GM23338 (cell line): ENCODE results near the gene CLEC18C. TPM values are rescaled to one million over a fixed set of nuclear protein-coding genes. Genes with fewer than 3 reads are reported as not detected.
A peak's percentile ranks its signal among the peaks of the same experiment; 100 is the strongest.

Experiments
- ATAC-seq: fragments of 200-7000 bp; cut with Tn5 transposase; 3 replicates; pipeline ENCODE4 v1.9.1; 2020
- DNase-seq: peaks from one replicate; pipeline ENCODE4 v3.0.0-alpha.2; 2015; ENCODE audit warnings: low spot score
- H2AFZ ChIP-seq: fragments of 200-600 bp; sonication (generic); 2 replicates; pipeline ENCODE4 v1.8.0; 2016; ENCODE audit warnings: antibody characterized with exemption, mild to moderate bottlenecking, moderate library complexity
- H3F3A ChIP-seq: fragments of 200-600 bp; sonication (generic); replicated peaks from 2 replicates; pipeline ENCODE4 v1.8.0; 2017; ENCODE audit warnings: antibody characterized with exemption, mixed run types, low read depth
- H3K27ac ChIP-seq: fragments of 200-600 bp; sonication (generic); 2 replicates; pipeline ENCODE4 v1.6.1; 2016; ENCODE audit warnings: low read depth
- H3K27me3 ChIP-seq: fragments of 200-600 bp; sonication (generic); 2 replicates; pipeline ENCODE4 v1.8.0; 2016; ENCODE audit warnings: mild to moderate bottlenecking, mixed run types, moderate library complexity; ENCODE audit not compliant: insufficient read depth
- H3K36me3 ChIP-seq: fragments of 200-600 bp; sonication (generic); 2 replicates; pipeline ENCODE4 v1.8.0; 2016; ENCODE audit warnings: mild to moderate bottlenecking; ENCODE audit not compliant: insufficient read depth
- H3K4me1 ChIP-seq: fragments of 200-600 bp; sonication (generic); 2 replicates; pipeline ENCODE4 v1.8.0; 2016; ENCODE audit warnings: mild to moderate bottlenecking, moderate library complexity; ENCODE audit not compliant: insufficient read depth
- H3K4me2 ChIP-seq: fragments of 200-600 bp; sonication (generic); 2 replicates; pipeline ENCODE4 v1.7.1; 2017; ENCODE audit warnings: mixed run types
- H3K4me3 ChIP-seq: fragments of 200-600 bp; sonication (generic); 2 replicates; pipeline ENCODE4 v1.6.1; 2016; ENCODE audit warnings: mixed run types
- H3K79me2 ChIP-seq: fragments of 200-600 bp; sonication (generic); replicated peaks from 2 replicates; pipeline ENCODE4 v1.8.0; 2017; ENCODE audit warnings: mild to moderate bottlenecking; ENCODE audit not compliant: insufficient read depth
- H3K9me2 ChIP-seq: fragments of 200-600 bp; sonication (generic); 2 replicates; pipeline ENCODE4 v1.8.0; 2017; ENCODE audit not compliant: insufficient read depth
- H4K20me1 ChIP-seq: fragments of 200-600 bp; sonication (generic); replicated peaks from 2 replicates; pipeline ENCODE4 v1.8.0; 2017; ENCODE audit warnings: mild to moderate bottlenecking; ENCODE audit not compliant: insufficient read depth
- H3K27ac Mint-ChIP-seq: 2 replicates; pipeline ENCODE4 v1.8.0; 2020; ENCODE audit warnings: inconsistent platforms, mild to moderate bottlenecking, moderate library complexity, mixed read lengths
- H3K27me3 Mint-ChIP-seq: 3 replicates; pipeline ENCODE4 v1.8.0; 2022; ENCODE audit warnings: low read depth, mild to moderate bottlenecking, moderate library complexity, mixed read lengths, inconsistent platforms; ENCODE audit not compliant: insufficient read depth, poor library complexity
- H3K36me3 Mint-ChIP-seq: 3 replicates; pipeline ENCODE4 v1.8.0; 2021; ENCODE audit warnings: low read depth, mild to moderate bottlenecking, inconsistent platforms, moderate library complexity, mixed read lengths
- H3K4me1 Mint-ChIP-seq: 3 replicates; pipeline ENCODE4 v1.8.0; 2020; ENCODE audit warnings: mild to moderate bottlenecking, inconsistent platforms, mixed read lengths
- H3K4me3 Mint-ChIP-seq: 3 replicates; pipeline ENCODE4 v1.8.0; 2021; ENCODE audit warnings: moderate library complexity, mild to moderate bottlenecking, inconsistent platforms, mixed read lengths
- H3K9me3 Mint-ChIP-seq: 3 replicates; pipeline ENCODE4 v1.8.0; 2020; ENCODE audit warnings: moderate library complexity, mild to moderate bottlenecking, inconsistent platforms, mixed read lengths
- CREB1 ChIP-seq: fragments of 250-450 bp; sonication (Bioruptor Pico); IDR thresholded peaks from 2 replicates; pipeline ENCODE4 v1.5.0; 2020; ENCODE audit warnings: low read depth, mild to moderate bottlenecking, moderate library complexity
- CTCF ChIP-seq, 2 experiments: fragments of 200-600 bp in 1 of 2; sonication (generic) in 1 of 2; conservative IDR thresholded peaks; 2 replicates each; pipeline versions ENCODE4 v1.5.1 to v1.6.1; 2016 to 2017; ENCODE audit warnings: antibody characterized with exemption in 2 of 2, low read depth in 2 of 2, mild to moderate bottlenecking in 2 of 2, moderate library complexity in 1 of 2
- EZH2 ChIP-seq: fragments of 200-600 bp; sonication (generic); IDR thresholded peaks from one replicate; pipeline ENCODE4 v1.8.0; 2017; ENCODE audit warnings: antibody characterized with exemption, mild to moderate bottlenecking, low read depth; ENCODE audit not compliant: unreplicated experiment
- EZH2phosphoT487 ChIP-seq: fragments of 200-600 bp; sonication (generic); IDR thresholded peaks from one replicate; pipeline ENCODE4 v1.8.1; 2018; ENCODE audit warnings: antibody characterized with exemption; ENCODE audit not compliant: unreplicated experiment
- POLR2AphosphoS5 ChIP-seq: IDR thresholded peaks from 2 replicates; pipeline ENCODE4 v1.6.1; 2016; ENCODE audit warnings: antibody characterized with exemption, low read depth
- STAT1 ChIP-seq: IDR thresholded peaks from one replicate; pipeline ENCODE4 v1.6.1; 2016; ENCODE audit warnings: antibody characterized with exemption; ENCODE audit not compliant: unreplicated experiment
- ZNF114 ChIP-seq: fragments of 250-450 bp; sonication (Bioruptor Pico); IDR thresholded peaks from 2 replicates; pipeline ENCODE4 v1.5.0; 2020; ENCODE audit warnings: mild to moderate bottlenecking, moderate library complexity
- ZNF331 ChIP-seq: fragments of 250-450 bp; sonication (Bioruptor Pico); IDR thresholded peaks from 2 replicates; pipeline ENCODE4 v1.5.0; 2020; ENCODE audit warnings: low read depth, mild to moderate bottlenecking, moderate library complexity
- polyA plus RNA-seq: library from polyadenylated mRNA; unstranded; fragments of >200 nt; fragmentation: Nextera tagmentation; extraction: Ambion mirVana; gene quantifications from 2 replicates; pipeline ENCODE4 v1.2.1, GENCODE V29; 2016
- total RNA-seq: library from RNA; depleted of rRNA; stranded (reverse); fragments of >200 nt; shearing (Covaris generic); gene quantifications from 2 replicates; pipeline ENCODE4 v1.2.3, GENCODE V29; 2014
- TF ChIP-seq, protein P1 (sequence below): IDR thresholded peaks from 2 replicates; pipeline ENCODE4 v1.6.1; 2016; ENCODE audit warnings: antibody characterized with exemption
- TF ChIP-seq, protein P2 (sequence below): IDR thresholded peaks from one replicate; pipeline ENCODE4 v1.6.1; 2018; ENCODE audit warnings: antibody characterized with exemption; ENCODE audit not compliant: unreplicated experiment

Gene CLEC18C
- total and polyA plus RNA-seq, 2 experiments from 2014 or later, result 0.06 TPM; not detected in 1

GRCh38 chr16:70151391-70151790 is 22.2 kb upstream of the CLEC18C start:
- TF ChIP-seq ZNF114 (CRISPR knock-in tag) (no peak), EZH2phosphoT487 (no peak), CREB1 (CRISPR knock-in tag) (no peak), CTCF (conservative IDR thresholded peaks at IDR 0.05; ENCODE audit: low read depth in 2 of 2) (no peak; a peak in 1 of 4 replicates), STAT1 (no peak), EZH2 (no peak), ZNF331 (CRISPR knock-in tag) (no peak), POLR2AphosphoS5 (no peak)
- TF ChIP-seq, protein P1, sequence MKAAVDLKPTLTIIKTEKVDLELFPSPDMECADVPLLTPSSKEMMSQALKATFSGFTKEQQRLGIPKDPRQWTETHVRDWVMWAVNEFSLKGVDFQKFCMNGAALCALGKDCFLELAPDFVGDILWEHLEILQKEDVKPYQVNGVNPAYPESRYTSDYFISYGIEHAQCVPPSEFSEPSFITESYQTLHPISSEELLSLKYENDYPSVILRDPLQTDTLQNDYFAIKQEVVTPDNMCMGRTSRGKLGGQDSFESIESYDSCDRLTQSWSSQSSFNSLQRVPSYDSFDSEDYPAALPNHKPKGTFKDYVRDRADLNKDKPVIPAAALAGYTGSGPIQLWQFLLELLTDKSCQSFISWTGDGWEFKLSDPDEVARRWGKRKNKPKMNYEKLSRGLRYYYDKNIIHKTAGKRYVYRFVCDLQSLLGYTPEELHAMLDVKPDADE, result no peak
- Histone ChIP-seq H3K4me2 (no peak overlapping the region), H3K4me3 (no peak overlapping the region), H3K79me2 (no peaks in the 10 kb centered on the region), H3K27me3 (no peaks in the 10 kb centered on the region), H3K27ac (0 out of 2 replicates have a peak overlapping the region, but pooled peaks have one; percentile 17), H3K9me2 (no peaks in the 10 kb centered on the region), H3F3A (peaks cover 22% of the 10 kb centered on the region), H4K20me1 (peaks cover 44% of the 10 kb centered on the region; the same call in 1 of the 2 replicates), H2AFZ (no peak overlapping the region), H3K4me1 (no peaks in the 10 kb centered on the region), H3K36me3 (peaks cover 45% of the 10 kb centered on the region)
- ATAC-seq, result no peak
- no peak for DNase-seq
- Mint-ChIP-seq H3K27me3 (peaks cover 4% of the 10 kb centered on the region), H3K27ac (no peak overlapping the region), H3K36me3 (peaks cover 69% of the 10 kb centered on the region), H3K9me3 (no peaks in the 10 kb centered on the region), H3K4me1 (no peaks in the 10 kb centered on the region), H3K4me3 (no peak overlapping the region)

- Mint-ChIP-seq H3K36me3 (peaks cover 69% of the 10 kb centered on the region), H3K4me1 (no peaks in the 10 kb centered on the region)
- TF ChIP-seq, protein P1, result no peak
- TF ChIP-seq ZNF114 (CRISPR knock-in tag) (no peak), POLR2AphosphoS5 (no peak), CTCF (conservative IDR thresholded peaks at IDR 0.05; ENCODE audit: low read depth in 2 of 2) (no peak), CREB1 (CRISPR knock-in tag) (no peak), EZH2phosphoT487 (no peak)
- TF ChIP-seq, protein P2, sequence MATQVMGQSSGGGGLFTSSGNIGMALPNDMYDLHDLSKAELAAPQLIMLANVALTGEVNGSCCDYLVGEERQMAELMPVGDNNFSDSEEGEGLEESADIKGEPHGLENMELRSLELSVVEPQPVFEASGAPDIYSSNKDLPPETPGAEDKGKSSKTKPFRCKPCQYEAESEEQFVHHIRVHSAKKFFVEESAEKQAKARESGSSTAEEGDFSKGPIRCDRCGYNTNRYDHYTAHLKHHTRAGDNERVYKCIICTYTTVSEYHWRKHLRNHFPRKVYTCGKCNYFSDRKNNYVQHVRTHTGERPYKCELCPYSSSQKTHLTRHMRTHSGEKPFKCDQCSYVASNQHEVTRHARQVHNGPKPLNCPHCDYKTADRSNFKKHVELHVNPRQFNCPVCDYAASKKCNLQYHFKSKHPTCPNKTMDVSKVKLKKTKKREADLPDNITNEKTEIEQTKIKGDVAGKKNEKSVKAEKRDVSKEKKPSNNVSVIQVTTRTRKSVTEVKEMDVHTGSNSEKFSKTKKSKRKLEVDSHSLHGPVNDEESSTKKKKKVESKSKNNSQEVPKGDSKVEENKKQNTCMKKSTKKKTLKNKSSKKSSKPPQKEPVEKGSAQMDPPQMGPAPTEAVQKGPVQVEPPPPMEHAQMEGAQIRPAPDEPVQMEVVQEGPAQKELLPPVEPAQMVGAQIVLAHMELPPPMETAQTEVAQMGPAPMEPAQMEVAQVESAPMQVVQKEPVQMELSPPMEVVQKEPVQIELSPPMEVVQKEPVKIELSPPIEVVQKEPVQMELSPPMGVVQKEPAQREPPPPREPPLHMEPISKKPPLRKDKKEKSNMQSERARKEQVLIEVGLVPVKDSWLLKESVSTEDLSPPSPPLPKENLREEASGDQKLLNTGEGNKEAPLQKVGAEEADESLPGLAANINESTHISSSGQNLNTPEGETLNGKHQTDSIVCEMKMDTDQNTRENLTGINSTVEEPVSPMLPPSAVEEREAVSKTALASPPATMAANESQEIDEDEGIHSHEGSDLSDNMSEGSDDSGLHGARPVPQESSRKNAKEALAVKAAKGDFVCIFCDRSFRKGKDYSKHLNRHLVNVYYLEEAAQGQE, result no peak
Observed at GRCh38 chr16:70151941-70152509, 21.6 kb upstream of the CLEC18C start.

More at GRCh38 chr16:70151941-70152509, 21.6 kb upstream of the CLEC18C start:
- no peaks in the 10 kb centered on the region for H3K9me2 ChIP-seq
- H3K27ac ChIP-seq, result no peak overlapping the region
- peaks cover 47% of the 10 kb centered on the region; the same call in 1 of the 2 replicates for H4K20me1 ChIP-seq
- H2AFZ ChIP-seq, result no peak overlapping the region
- H3K9me3 Mint-ChIP-seq, result no peaks in the 10 kb centered on the region
- H3K4me1 ChIP-seq, result no peaks in the 10 kb centered on the region
- peaks cover 22% of the 10 kb centered on the region for H3F3A ChIP-seq
- H3K27ac Mint-ChIP-seq, result no peak overlapping the region
- no peaks in the 10 kb centered on the region for H3K79me2 ChIP-seq
- DNase-seq (no peak), ATAC-seq (no peak)
- peaks cover 4% of the 10 kb centered on the region for H3K27me3 Mint-ChIP-seq
- no peak overlapping the region for H3K4me2 ChIP-seq
- H3K4me3 Mint-ChIP-seq, result no peak overlapping the region
- H3K4me3 ChIP-seq, result no peak overlapping the region
- no peaks in the 10 kb centered on the region for H3K27me3 ChIP-seq
- peaks cover 51% of the 10 kb centered on the region for H3K36me3 ChIP-seq
